Type B pancreatic cell (in vitro differentiated cells): Measurements from ENCODE around the gene STIM1. TPM values are rescaled to one million over a fixed set of nuclear protein-coding genes. Genes with fewer than 3 reads are reported as not detected.

Experiments used
- DNase-seq: peaks from one replicate; pipeline ENCODE4 v3.0.0; 2021; ENCODE audit warnings: mixed read lengths; ENCODE audit not compliant: unreplicated experiment; ENCODE audit errors: extremely low spot score
- H3K27ac Mint-ChIP-seq: 2 replicates; pipeline ENCODE4 v1.8.0; 2021; ENCODE audit warnings: mild to moderate bottlenecking, mixed read lengths
- H3K27me3 Mint-ChIP-seq: 2 replicates; pipeline ENCODE4 v1.8.0; 2021; ENCODE audit warnings: mixed read lengths
- H3K36me3 Mint-ChIP-seq: 2 replicates; pipeline ENCODE4 v1.8.0; 2021; ENCODE audit warnings: mixed read lengths
- H3K4me1 Mint-ChIP-seq: one replicate; pipeline ENCODE4 v1.8.0; 2021; ENCODE audit warnings: mixed read lengths; ENCODE audit not compliant: unreplicated experiment
- H3K4me3 Mint-ChIP-seq: 2 replicates; pipeline ENCODE4 v1.8.0; 2021; ENCODE audit warnings: mild to moderate bottlenecking, mixed read lengths
- H3K9me3 Mint-ChIP-seq: 2 replicates; pipeline ENCODE4 v1.8.0; 2021; ENCODE audit warnings: mixed read lengths
- CTCF ChIP-seq: fragments of 200-600 bp; sonication (generic); conservative IDR thresholded peaks from 2 replicates; pipeline ENCODE4 v1.5.0; 2021; ENCODE audit warnings: antibody characterized with exemption, mild to moderate bottlenecking
- total RNA-seq: library from RNA; stranded (reverse); gene quantifications from 2 replicates; pipeline ENCODE4 v1.2.1, GENCODE V29; 2021; ENCODE audit warnings: low replicate concordance

STIM1 gene
- total RNA-seq, 1 donor from 2014 or later: 38.9 TPM

- Mint-ChIP-seq H3K27ac (no peak overlapping the region), H3K36me3 (peaks cover 26% of the 10 kb centered on the region), H3K27me3 (no peaks in the 10 kb centered on the region), H3K4me1 (no peaks in the 10 kb centered on the region), H3K4me3 (no peak overlapping the region), H3K9me3 (no peaks in the 10 kb centered on the region)
- no peak for TF ChIP-seq CTCF
- no peak for DNase-seq
These were observed 250.5 kb downstream of the STIM1 start for GRCh38 chr11:4105916-4106315.

- no peak for DNase-seq
- Mint-ChIP-seq H3K36me3 (peaks cover 37% of the 10 kb centered on the region), H3K27me3 (no peaks in the 10 kb centered on the region), H3K4me3 (no peak overlapping the region), H3K27ac (no peak overlapping the region), H3K9me3 (no peaks in the 10 kb centered on the region), H3K4me1 (no peaks in the 10 kb centered on the region)
- no peak for TF ChIP-seq CTCF
These were observed 256.4 kb downstream of the STIM1 start for GRCh38 chr11:4111834-4112233.

GRCh38 chr11:4115128-4115527, 259.7 kb downstream of the STIM1 start:
- H3K36me3 Mint-ChIP-seq: peaks cover 37% of the 10 kb centered on the region
- H3K27me3 Mint-ChIP-seq: no peaks in the 10 kb centered on the region
- no peak for DNase-seq
- H3K4me1 Mint-ChIP-seq: no peaks in the 10 kb centered on the region
- no peak for TF ChIP-seq CTCF
- no peak overlapping the region for H3K27ac Mint-ChIP-seq
- no peaks in the 10 kb centered on the region for H3K9me3 Mint-ChIP-seq
- H3K4me3 Mint-ChIP-seq: no peak overlapping the region

- Mint-ChIP-seq H3K9me3 (no peaks in the 10 kb centered on the region), H3K4me3 (no peak overlapping the region), H3K27me3 (no peaks in the 10 kb centered on the region), H3K4me1 (no peaks in the 10 kb centered on the region), H3K36me3 (peaks cover 44% of the 10 kb centered on the region), H3K27ac (no peak overlapping the region)
- TF ChIP-seq CTCF: no peak
- DNase-seq: no peak
These were observed 262.6 kb downstream of the STIM1 start for GRCh38 chr11:4118107-4118506.

GRCh38 chr11:4123218-4123617, 267.8 kb downstream of the STIM1 start:
- Mint-ChIP-seq H3K36me3 (peaks cover 46% of the 10 kb centered on the region), H3K4me3 (no peak overlapping the region), H3K27me3 (no peaks in the 10 kb centered on the region), H3K9me3 (no peaks in the 10 kb centered on the region), H3K4me1 (no peaks in the 10 kb centered on the region), H3K27ac (no peak overlapping the region)
- TF ChIP-seq CTCF: no peak
- DNase-seq: no peak

- Mint-ChIP-seq H3K27me3 (no peaks in the 10 kb centered on the region), H3K36me3 (peaks cover 46% of the 10 kb centered on the region), H3K4me3 (no peak overlapping the region), H3K27ac (no peak overlapping the region), H3K9me3 (no peaks in the 10 kb centered on the region), H3K4me1 (no peaks in the 10 kb centered on the region)
- TF ChIP-seq CTCF: no peak
- no peak for DNase-seq
These were observed 269.7 kb downstream of the STIM1 start for GRCh38 chr11:4125141-4125540.
